Measurements from ENCODE around the gene PLAAT4.

The PLAAT4 gene, protein sequence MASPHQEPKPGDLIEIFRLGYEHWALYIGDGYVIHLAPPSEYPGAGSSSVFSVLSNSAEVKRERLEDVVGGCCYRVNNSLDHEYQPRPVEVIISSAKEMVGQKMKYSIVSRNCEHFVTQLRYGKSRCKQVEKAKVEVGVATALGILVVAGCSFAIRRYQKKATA

DNA sequence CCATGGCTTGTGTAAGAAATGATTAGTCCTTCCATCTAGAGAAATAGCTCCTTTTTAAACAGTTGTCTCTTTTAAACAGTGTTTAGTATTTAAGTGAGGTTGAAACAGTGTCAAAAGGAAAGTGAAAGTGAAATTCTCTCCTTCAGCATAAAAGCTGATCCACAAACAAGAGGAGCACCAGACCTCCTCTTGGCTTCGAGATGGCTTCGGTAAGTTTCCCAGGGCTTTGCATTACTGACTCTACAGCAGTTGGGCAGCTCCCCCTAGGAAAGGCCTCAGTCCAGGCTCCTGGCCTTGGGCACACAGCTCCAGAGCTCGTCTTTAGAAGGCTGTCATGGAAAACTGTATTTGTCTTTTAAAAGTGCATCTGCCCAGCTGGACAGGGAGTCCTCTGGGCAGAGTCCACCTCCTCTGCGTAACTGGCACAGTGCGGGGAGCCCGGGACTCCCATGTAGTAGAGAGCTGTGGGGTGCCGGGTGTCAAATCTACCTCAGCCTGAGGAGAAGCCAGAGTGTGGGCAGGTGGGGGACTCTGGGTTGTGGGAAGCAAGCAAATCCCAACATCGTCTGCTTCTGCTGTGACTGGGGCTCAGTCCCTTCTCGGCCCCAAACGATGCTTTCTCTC lies at the start of gene PLAAT4:
TSS of gene PLAAT4 (plus strand) at position 140 of the 624 bp plus-strand sequence. CDS start at position 201, 61 bp downstream.
- in situ Hi-C loops (cut with MboI; ENCODE audit: low sequenced_read_pairs) = no loop called here

DNA sequence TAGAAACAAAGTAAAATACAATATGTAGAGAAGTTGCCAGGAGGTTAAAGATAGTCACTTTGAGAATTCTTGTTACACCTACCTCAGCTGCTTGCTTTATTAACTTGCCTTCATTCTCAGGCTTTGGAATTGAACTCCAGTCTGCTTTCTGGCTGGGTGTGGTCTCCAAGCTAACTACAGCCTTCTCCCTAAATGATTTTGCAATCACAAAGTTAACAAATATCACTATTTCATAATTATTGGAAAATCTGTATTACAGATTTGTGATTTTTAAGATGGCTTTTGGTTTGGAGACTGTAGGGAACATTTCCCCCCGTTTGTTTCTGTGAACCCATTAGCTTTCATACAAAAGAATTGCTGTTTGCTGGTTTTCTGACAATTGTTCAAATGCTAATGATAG lies 47.8 kb upstream of the PLAAT4 start:
- in situ Hi-C loops (cut with MboI; ENCODE audit: low sequenced_read_pairs) = no loop called here

- in situ Hi-C loops (cut with MboI; ENCODE audit: low sequenced_read_pairs) = no loop called here
Measured at GRCh38 chr11:63489879-63490278, 46.7 kb upstream of the PLAAT4 start.

DNA sequence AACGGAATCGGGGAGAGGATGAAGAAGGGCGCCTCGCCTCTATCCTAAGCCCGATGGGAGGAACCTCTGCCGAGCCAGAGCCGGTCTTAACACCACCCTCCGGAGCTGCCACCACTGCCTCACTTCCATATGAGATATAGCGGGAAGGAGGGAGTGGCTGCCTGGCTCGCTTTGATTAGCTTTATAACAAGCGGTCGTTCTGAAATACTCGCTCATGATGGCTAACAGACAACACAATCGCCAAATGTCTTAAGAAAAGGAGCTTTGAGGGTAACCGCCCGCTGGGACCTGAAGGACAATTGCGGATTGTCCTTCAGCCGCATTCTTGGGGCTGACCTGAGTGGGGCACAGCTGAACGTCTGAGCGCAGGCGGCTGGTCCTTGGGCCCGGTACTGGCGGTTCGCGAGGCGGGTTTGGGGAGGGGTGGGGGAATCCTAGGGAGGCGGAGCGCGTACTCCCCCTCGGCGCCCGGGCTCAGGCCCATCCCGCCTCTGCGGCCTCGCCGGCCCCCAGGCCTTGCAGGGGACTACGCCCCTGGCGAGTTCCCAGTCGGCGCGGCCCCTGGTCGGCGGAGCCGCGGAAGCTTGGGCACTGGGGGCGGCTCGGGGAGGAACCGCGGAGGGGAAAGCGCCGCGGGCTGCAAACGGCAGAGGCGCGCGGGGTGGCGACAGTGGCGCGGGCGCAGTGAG lies 45.9 kb upstream of the PLAAT4 start, which contains the start of gene PLAAT5:
TSS of gene PLAAT5 (minus strand) at position 617 of the 689 bp plus-strand sequence. CDS start at position 484, 133 bp downstream.
- in situ Hi-C loops (cut with MboI; ENCODE audit: low sequenced_read_pairs) = no loop called here

DNA sequence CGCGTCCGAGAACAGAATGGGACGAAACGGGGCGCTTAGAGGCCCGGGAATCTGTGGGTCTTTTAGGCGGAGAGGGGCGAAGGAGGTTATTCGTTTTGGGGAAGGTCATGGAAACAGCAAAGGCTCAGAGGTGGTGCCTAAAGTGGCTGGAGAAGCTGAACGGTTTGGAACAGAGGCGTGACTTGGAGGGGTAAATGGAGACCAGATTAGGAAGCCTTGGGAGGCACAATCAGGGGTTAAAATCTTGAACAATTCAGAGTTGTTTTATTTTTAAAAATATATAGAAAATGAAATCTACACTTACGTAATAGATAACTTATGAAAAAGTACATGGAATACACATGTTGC lies 45.4 kb upstream of the PLAAT4 start:
- in situ Hi-C loops (cut with MboI; ENCODE audit: low sequenced_read_pairs) = no loop called here

DNA sequence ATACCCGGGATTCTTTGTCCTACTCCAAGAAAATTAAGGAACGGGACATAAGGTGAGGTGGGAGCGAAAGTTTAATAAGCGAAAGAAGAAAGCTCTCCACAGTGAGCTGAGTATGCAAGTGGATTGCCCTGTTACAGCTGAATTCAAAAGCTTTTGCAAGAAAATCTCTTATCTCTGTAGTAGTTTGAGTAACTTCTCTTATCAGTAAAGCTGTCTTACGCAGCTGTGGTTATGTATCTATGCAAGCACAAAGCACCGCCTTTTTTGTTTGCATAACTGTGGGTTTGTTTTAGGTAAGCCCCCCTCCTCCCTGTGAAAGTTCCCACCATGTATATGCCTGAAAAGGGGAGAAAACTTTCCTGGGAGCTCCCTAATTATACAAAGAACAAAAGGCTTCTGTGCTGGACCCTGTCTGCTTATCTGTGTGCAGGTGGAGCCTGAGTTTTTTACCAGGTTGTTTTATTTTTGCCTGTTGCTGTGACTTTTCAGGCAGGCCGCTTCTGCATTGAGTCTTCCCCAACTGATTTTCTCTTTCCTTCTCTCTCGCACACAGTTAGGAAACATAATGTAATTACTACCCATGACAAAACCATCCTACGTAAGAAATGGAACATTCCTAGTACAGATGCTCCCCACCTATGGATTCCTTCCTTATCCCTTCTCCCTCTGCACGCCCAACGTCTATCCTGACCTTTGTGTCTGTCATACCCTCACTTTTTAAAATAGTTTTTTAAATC lies 44.8 kb upstream of the PLAAT4 start:
- in situ Hi-C loops (cut with MboI; ENCODE audit: low sequenced_read_pairs) = no loop called here

GRCh38 chr11:63492441-63492840 lies 44.2 kb upstream of the PLAAT4 start:
- in situ Hi-C loops (cut with MboI; ENCODE audit: low sequenced_read_pairs) = no loop called here

GRCh38 chr11:63493127-63493526 lies 43.5 kb upstream of the PLAAT4 start:
- in situ Hi-C loops (cut with MboI; ENCODE audit: low sequenced_read_pairs) = no loop called here

DNA sequence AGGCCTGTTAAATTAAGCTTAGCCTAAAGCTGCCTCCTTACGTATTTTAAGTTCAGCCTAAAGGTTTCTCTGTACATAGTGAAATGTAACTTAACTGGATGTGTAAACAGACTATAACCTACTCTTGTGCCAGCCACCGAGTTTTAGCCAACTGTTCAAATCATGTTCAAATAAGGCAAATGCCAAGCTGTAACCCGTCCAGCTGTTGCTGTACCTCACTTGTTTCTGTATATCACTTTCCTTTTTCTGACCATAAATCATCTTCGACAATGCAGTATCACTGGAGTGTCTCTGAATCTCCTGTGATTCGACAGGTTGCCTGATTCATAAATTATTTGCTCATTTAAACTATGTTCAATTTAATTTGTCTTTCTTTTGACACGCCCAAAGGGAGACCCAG lies 41.6 kb upstream of the PLAAT4 start:
- in situ Hi-C loops (cut with MboI; ENCODE audit: low sequenced_read_pairs) = no loop called here

GRCh38 chr11:63499874-63500273 lies 36.7 kb upstream of the PLAAT4 start:
- in situ Hi-C loops (cut with MboI; ENCODE audit: low sequenced_read_pairs) = no loop called here

DNA sequence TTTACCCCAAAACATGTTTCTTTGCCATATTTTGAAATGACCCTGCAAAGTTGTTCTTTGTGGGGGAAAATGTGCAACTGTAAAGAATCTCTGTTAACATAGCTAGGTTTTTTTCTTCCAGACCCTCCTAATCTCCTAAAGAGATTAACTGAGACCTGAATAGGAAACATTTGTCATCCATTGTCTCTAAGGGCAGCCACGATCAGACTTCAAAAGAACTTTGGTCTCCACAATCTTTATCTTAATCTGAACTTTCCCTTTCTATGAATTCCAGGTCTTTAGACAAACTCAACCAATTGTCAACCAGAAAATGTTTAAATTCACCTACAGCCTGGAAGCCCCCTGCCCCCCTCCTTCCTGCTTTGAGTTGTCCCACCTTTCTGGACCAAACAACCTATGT lies 35.4 kb upstream of the PLAAT4 start:
- in situ Hi-C loops (cut with MboI; ENCODE audit: low sequenced_read_pairs) = no loop called here

- in situ Hi-C loops (cut with MboI; ENCODE audit: low sequenced_read_pairs) = no loop called here
Measured at GRCh38 chr11:63502252-63502820, 34.3 kb upstream of the PLAAT4 start.

- in situ Hi-C loops (cut with MboI; ENCODE audit: low sequenced_read_pairs) = no loop called here
Measured at GRCh38 chr11:63503492-63503891, 33.1 kb upstream of the PLAAT4 start.

DNA sequence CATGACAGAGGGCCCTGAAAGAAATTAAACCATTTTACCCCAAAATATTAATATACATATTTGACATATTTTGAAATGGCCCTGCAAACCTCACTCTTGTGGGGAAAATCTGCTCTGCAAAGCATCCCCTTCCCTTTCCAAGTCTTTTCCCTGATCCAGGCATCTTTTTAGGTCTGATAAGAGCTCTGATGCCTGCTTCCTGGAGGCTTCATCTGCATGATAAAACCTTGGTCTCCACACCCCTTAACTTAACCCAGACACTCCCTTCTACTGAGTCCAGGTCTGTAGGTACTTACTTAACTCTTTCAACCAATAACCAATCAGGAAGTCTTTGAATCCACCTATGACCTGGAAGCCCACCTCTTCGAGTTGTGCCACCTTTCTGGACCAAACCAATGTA lies 32.6 kb upstream of the PLAAT4 start:
- in situ Hi-C loops (cut with MboI; ENCODE audit: low sequenced_read_pairs) = no loop called here

DNA sequence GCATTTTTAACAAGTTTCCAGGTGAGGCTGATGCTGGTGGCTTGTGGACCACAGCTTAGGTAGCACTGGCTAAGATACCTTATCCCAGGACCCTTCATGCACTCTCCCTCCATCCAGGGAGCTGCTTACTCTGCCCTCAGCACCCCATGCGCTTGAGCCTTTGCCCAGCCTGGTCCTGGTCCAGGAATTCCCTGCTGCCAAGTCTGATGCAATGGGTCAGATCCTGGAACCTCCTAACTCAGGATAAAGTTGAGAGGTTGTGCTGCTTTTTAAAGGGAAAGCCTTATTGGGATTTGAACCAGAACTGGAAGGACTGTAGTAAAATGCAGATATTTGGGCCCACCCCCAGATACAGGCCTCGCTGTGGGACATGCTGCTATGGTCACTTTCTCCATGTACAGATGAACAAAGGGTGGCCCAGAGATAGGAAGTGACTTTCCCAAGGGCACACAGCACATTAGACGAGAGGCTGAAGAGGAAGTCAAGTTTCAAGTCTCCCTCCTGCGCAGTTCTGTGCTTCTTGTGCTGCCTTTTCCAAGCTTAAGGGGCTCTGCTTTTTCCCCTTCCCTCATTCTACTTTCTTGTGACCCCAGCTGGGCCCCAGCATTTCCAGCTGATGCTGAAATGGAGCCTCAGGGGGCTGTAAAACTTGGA lies 31.5 kb upstream of the PLAAT4 start:
- in situ Hi-C loops (cut with MboI; ENCODE audit: low sequenced_read_pairs) = no loop called here

GRCh38 chr11:63505857-63506528 lies 30.6 kb upstream of the PLAAT4 start, which contains the start of gene LGALS12:
LGALS12 (plus strand) TSS chr11:63506084; CDS start chr11:63506459, 375 bp downstream.
- in situ Hi-C loops (cut with MboI; ENCODE audit: low sequenced_read_pairs) = no loop called here

DNA sequence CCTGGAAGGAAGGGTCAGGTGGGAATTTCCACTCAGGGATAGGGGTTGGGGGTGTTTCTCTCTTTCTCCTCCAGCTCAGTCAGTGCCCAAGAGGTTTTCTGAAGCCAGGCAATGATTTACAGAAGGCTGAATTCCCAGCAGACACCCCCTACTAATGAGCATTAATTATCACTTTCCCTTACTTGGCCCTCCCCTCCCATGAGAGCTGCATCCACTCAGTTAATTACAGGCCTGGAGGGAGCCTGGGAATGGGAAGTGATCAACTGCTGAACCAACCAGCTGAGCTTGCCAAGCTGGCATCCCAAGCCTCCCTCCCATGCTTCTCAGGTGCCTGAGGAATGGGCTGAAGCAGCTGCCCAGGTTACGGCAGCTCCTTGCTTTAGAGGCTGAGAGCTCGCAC lies 29.7 kb upstream of the PLAAT4 start:
- in situ Hi-C loops (cut with MboI; ENCODE audit: low sequenced_read_pairs) = no loop called here

DNA sequence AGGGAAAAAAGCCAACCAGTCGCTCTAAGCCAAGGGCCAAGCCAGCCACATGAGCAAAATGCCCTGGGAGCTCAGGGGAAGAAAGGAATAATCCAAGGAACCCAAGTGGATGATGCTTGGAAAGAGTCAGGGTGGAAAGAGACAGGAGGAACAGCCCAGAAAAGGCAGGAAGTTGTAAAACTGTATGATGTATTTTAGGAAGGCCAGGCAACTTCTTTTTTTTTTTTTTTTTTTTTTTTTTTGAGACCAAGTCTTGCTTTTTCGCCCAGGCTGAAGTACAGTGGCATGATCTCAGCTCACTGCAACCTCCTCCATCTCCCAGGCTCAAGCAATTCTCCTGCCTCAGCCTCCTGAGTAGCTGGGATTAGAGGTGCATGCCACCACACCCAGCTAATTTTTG lies 29.1 kb upstream of the PLAAT4 start:
- in situ Hi-C loops (cut with MboI; ENCODE audit: low sequenced_read_pairs) = no loop called here

GRCh38 chr11:63508009-63508408 lies 28.6 kb upstream of the PLAAT4 start:
- in situ Hi-C loops (cut with MboI; ENCODE audit: low sequenced_read_pairs) = no loop called here

DNA sequence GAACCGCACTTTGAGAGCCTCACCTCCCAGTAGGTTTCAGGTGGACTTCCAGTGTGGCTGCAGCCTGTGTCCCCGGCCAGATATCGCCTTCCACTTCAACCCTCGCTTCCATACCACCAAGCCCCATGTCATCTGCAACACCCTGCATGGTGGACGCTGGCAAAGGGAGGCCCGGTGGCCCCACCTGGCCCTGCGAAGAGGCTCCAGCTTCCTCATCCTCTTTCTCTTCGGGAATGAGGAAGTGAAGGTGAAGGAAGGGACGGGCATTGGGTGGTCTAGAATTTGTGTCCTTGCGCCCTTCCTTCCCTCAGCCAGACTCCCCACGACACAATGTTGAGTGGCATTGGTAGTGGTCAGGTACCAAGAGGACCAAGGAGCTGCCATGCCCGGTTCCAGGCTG lies 27.9 kb upstream of the PLAAT4 start:
- in situ Hi-C loops (cut with MboI; ENCODE audit: low sequenced_read_pairs) = no loop called here

Data from HL-60/S4 (cell line).